GM12878 (cell line): Measurements from ENCODE around the gene SLC66A3.

Experiments used
- CEBPB ChIP-seq, 2 experiments: fragments of 150-350 bp in 1 of 2; IDR thresholded peaks; 2 replicates each; pipeline ENCODE4 v1.6.1; 2012 to 2014; ENCODE audit warnings: low read depth in 2 of 2, low read length in 2 of 2, borderline replicate concordance in 1 of 2, inconsistent platforms in 1 of 2
- ETV6 ChIP-seq, 2 experiments: fragments of 450-650 bp in 1 of 2; IDR thresholded peaks in 1 of 2; conservative IDR thresholded peaks in 1 of 2; 2 replicates each; pipeline ENCODE4 v1.6.1; 2014; ENCODE audit warnings: antibody characterized with exemption in 1 of 2, borderline replicate concordance in 1 of 2, low read depth in 1 of 2, mild to moderate bottlenecking in 1 of 2, moderate library complexity in 1 of 2
- GABPA ChIP-seq: IDR thresholded peaks from 2 replicates; pipeline ENCODE4 v1.6.1; 2014; ENCODE audit warnings: antibody characterized with exemption, low read depth, mild to moderate bottlenecking, inconsistent platforms
- JUNB ChIP-seq: IDR thresholded peaks from 2 replicates; pipeline ENCODE4 v1.6.1; 2016; ENCODE audit warnings: antibody characterized with exemption, mild to moderate bottlenecking
- MAX ChIP-seq: IDR thresholded peaks from 2 replicates; pipeline ENCODE4 v1.6.1; 2012; ENCODE audit warnings: low read depth, low read length, improper control_type of control experiment
- MXI1 ChIP-seq: fragments of 150-350 bp; IDR thresholded peaks from 2 replicates; pipeline ENCODE4 v1.6.1; 2011; ENCODE audit warnings: low read depth, mild to moderate bottlenecking, inconsistent platforms, low read length, improper control_type of control experiment
- NRF1 ChIP-seq: conservative IDR thresholded peaks from 2 replicates; pipeline ENCODE4 v1.6.1; 2011; ENCODE audit warnings: mild to moderate bottlenecking, low read depth, low read length, improper control_type of control experiment
- POLR2A ChIP-seq: IDR thresholded peaks from 2 replicates; pipeline ENCODE4 v1.6.1; 2011; ENCODE audit warnings: low read depth, mild to moderate bottlenecking, low read length
- POLR2AphosphoS5 ChIP-seq: IDR thresholded peaks from 2 replicates; pipeline ENCODE4 v1.6.1; 2011; ENCODE audit warnings: mild to moderate bottlenecking, low read length, inconsistent platforms
- SMAD1 ChIP-seq: fragments of 450-650 bp; IDR thresholded peaks from 2 replicates; pipeline ENCODE4 v1.6.1; 2018; ENCODE audit warnings: mild to moderate bottlenecking, low read depth; ENCODE audit not compliant: partially characterized antibody
- SRF ChIP-seq, 2 experiments: IDR thresholded peaks; 2 replicates each; pipeline ENCODE4 v1.6.1; 2011; ENCODE audit warnings: low read depth in 2 of 2, low read length in 2 of 2, mild to moderate bottlenecking in 1 of 2, moderate library complexity in 1 of 2
- SUZ12 ChIP-seq: fragments of 200-600 bp; sonication (generic); IDR thresholded peaks from one replicate; pipeline ENCODE4 v1.6.1; 2018; ENCODE audit warnings: antibody characterized with exemption, mild to moderate bottlenecking; ENCODE audit not compliant: unreplicated experiment
- TF ChIP-seq, protein P1 (sequence below), 3 experiments: IDR thresholded peaks in 2 of 3; conservative IDR thresholded peaks in 1 of 3; 2 replicates each; pipeline ENCODE4 v1.5.1; 2011; ENCODE audit warnings: low read depth in 3 of 3, low read length in 3 of 3, mild to moderate bottlenecking in 3 of 3, control low read depth in 2 of 3, moderate library complexity in 2 of 3, inconsistent platforms in 1 of 3, mixed read lengths in 1 of 3; ENCODE audit not compliant: control insufficient read depth in 2 of 3, insufficient read depth in 1 of 3; ENCODE audit errors: extremely low read depth in 1 of 3
- TF ChIP-seq, protein P2 (sequence below): IDR thresholded peaks from 2 replicates; pipeline ENCODE4 v1.6.1; 2011; ENCODE audit warnings: low read depth, mild to moderate bottlenecking, low read length, moderate library complexity, borderline replicate concordance; ENCODE audit errors: extremely low read depth

DNA sequence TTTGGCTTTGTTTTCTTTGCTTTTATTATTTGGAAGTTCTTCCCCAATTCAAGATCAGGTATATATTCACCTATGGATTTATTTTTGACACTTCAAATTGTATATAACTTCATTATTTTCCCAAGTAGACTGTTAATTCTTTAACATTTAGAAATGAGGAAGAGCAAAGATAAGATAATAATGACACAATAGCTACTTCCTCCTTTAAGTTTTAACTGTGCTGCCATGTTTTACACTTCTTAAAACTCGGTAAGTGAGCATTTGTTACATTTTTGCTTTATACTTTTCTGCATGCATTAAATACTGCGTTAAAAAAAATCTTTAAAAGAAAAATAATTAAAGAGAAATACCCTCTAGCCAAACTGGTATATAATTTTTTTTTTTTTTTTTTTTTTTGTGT lies 32.5 kb downstream of the SLC66A3 start:
- TF ChIP-seq NRF1 (no peak), SRF (IDR thresholded peaks at IDR 0.05; ENCODE audit: low read depth in 2 of 2, low read length in 2 of 2) (no peak), GABPA (no peak), MXI1 (no peak), POLR2A (no peak), CEBPB (IDR thresholded peaks at IDR 0.05; ENCODE audit: borderline replicate concordance in 1 of 2, low read depth in 2 of 2, low read length in 2 of 2) (no peak), JUNB (no peak), POLR2AphosphoS5 (no peak), MAX (no peak), ETV6 (conservative IDR thresholded peaks at IDR 0.05 in 1 of 2, IDR thresholded peaks at IDR 0.05 in 1 of 2; ENCODE audit: borderline replicate concordance in 1 of 2, low read depth in 1 of 2) (no peak), SMAD1 (no peak), SUZ12 (no peak)
- TF ChIP-seq, protein P1, sequence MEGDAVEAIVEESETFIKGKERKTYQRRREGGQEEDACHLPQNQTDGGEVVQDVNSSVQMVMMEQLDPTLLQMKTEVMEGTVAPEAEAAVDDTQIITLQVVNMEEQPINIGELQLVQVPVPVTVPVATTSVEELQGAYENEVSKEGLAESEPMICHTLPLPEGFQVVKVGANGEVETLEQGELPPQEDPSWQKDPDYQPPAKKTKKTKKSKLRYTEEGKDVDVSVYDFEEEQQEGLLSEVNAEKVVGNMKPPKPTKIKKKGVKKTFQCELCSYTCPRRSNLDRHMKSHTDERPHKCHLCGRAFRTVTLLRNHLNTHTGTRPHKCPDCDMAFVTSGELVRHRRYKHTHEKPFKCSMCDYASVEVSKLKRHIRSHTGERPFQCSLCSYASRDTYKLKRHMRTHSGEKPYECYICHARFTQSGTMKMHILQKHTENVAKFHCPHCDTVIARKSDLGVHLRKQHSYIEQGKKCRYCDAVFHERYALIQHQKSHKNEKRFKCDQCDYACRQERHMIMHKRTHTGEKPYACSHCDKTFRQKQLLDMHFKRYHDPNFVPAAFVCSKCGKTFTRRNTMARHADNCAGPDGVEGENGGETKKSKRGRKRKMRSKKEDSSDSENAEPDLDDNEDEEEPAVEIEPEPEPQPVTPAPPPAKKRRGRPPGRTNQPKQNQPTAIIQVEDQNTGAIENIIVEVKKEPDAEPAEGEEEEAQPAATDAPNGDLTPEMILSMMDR (IDR thresholded peaks at IDR 0.05 in 2 of 3, conservative IDR thresholded peaks at IDR 0.05 in 1 of 3; ENCODE audit: control insufficient read depth in 2 of 3, extremely low read depth in 1 of 3, insufficient read depth in 1 of 3, low read depth in 3 of 3, low read length in 3 of 3): no peak
- TF ChIP-seq, protein P2, sequence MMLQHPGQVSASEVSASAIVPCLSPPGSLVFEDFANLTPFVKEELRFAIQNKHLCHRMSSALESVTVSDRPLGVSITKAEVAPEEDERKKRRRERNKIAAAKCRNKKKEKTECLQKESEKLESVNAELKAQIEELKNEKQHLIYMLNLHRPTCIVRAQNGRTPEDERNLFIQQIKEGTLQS: no peak
